ENCODE results near the gene RAD54L2. TPM values are rescaled to one million over a fixed set of nuclear protein-coding genes. Genes with fewer than 3 reads are reported as not detected.
A peak's percentile ranks its signal among the peaks of the same experiment; 100 is the strongest.

RAD54L2 gene
- polyA plus RNA-seq, 3 donors = 3.6 to 7.3 (median 3.6) TPM

GRCh38 chr3:51544011-51544775, 5.7 kb downstream of the RAD54L2 start:
- no peak overlapping the region for H3K4me2 ChIP-seq (replicated peaks; ENCODE audit: extremely low read depth, low read length, poor library complexity, severe bottlenecking)
- intact Hi-C loops (cut with micrococcal nuclease) = no loop called here
- no peaks in the 10 kb centered on the region for H3K27me3 ChIP-seq (ENCODE audit: control insufficient read depth in 2 of 2, insufficient read depth in 2 of 2, low read length in 2 of 2)
- H3K4me3 Mint-ChIP-seq = no peak overlapping the region
- no peak overlapping the region for H3K27ac Mint-ChIP-seq
- peaks cover 3% of the 10 kb centered on the region for H4K20me1 ChIP-seq (ENCODE audit: insufficient read depth, low read length)
- H3K9me3 ChIP-seq (replicated peaks in 1 of 2; ENCODE audit: control insufficient read depth in 1 of 2, insufficient read depth in 1 of 2, low read length in 2 of 2) = no peaks in the 10 kb centered on the region
- H3K36me3 ChIP-seq (replicated peaks in 1 of 2; ENCODE audit: control insufficient read depth in 1 of 2, insufficient read depth in 2 of 2, low read length in 2 of 2) = peaks cover 17 to 61% of the 10 kb centered on the region in 2 donors
- no peak overlapping the region for H3K9ac ChIP-seq (ENCODE audit: insufficient read depth, low read length, poor library complexity, severe bottlenecking)
- no peaks in the 10 kb centered on the region for H3K9me3 Mint-ChIP-seq
- H3K36me3 Mint-ChIP-seq = peaks cover 24 to 56% of the 10 kb centered on the region in 2 donors
- WGBS (ENCODE audit: insufficient coverage) = 100% methylated on average over 2 of the region's 3 CpGs
- no peak overlapping the region for H3K27ac ChIP-seq (ENCODE audit: low read depth in 1 of 2, low read length in 2 of 2)
- peaks cover 39% of the 10 kb centered on the region for H3K79me2 ChIP-seq (ENCODE audit: insufficient read depth, low read length)
- H2AFZ ChIP-seq (ENCODE audit: insufficient read depth, low read depth, low read length, poor library complexity, severe bottlenecking) = no peak overlapping the region
- TF ChIP-seq, protein P1, sequence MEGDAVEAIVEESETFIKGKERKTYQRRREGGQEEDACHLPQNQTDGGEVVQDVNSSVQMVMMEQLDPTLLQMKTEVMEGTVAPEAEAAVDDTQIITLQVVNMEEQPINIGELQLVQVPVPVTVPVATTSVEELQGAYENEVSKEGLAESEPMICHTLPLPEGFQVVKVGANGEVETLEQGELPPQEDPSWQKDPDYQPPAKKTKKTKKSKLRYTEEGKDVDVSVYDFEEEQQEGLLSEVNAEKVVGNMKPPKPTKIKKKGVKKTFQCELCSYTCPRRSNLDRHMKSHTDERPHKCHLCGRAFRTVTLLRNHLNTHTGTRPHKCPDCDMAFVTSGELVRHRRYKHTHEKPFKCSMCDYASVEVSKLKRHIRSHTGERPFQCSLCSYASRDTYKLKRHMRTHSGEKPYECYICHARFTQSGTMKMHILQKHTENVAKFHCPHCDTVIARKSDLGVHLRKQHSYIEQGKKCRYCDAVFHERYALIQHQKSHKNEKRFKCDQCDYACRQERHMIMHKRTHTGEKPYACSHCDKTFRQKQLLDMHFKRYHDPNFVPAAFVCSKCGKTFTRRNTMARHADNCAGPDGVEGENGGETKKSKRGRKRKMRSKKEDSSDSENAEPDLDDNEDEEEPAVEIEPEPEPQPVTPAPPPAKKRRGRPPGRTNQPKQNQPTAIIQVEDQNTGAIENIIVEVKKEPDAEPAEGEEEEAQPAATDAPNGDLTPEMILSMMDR (IDR thresholded peaks at IDR 0.05) = no peak
- peaks cover 0 to under 1% (median 0%) of the 10 kb centered on the region in 3 donors for H3K27me3 Mint-ChIP-seq (ENCODE audit: low read depth in 3 of 3)
- no peak for DNase-seq
- peaks cover 16% of the 10 kb centered on the region for H3K4me1 Mint-ChIP-seq
- H3K4me1 ChIP-seq (ENCODE audit: control insufficient read depth in 1 of 2, insufficient read depth in 2 of 2, low read length in 2 of 2) = peaks cover 7 to 12% of the 10 kb centered on the region in 2 donors
- H3K4me3 ChIP-seq (replicated peaks in 1 of 3; ENCODE audit: low read depth in 2 of 3, low read length in 3 of 3) = no peak overlapping the region

DNA sequence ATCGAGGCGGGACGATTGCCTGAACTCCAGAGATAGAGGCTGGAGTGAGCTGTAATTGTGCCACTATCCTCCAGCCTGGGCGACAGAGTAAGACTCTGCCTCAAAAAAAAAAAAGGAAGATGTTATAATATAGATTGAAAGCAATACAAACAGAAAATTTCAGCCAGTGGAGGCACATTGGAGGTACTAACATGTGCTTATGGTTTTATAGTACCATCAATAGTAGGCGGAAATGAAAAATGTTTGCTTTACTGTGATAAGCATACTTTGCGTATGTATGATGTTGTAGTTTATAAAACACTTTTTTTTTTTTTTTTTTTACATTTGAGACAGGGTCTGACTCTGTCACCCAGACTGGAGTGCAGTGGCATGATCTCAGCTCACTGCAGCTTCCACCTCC, 8.8 kb downstream of the RAD54L2 start:
- Histone ChIP-seq H3K9me3 (replicated peaks in 1 of 2; ENCODE audit: control insufficient read depth in 1 of 2, insufficient read depth in 1 of 2, low read length in 2 of 2) (no peaks in the 10 kb centered on the region), H3K36me3 (replicated peaks in 1 of 2; ENCODE audit: control insufficient read depth in 1 of 2, insufficient read depth in 2 of 2, low read length in 2 of 2) (peaks cover 24 to 75% of the 10 kb centered on the region in 2 donors), H3K27me3 (ENCODE audit: control insufficient read depth in 2 of 2, insufficient read depth in 2 of 2, low read length in 2 of 2) (no peaks in the 10 kb centered on the region), H3K79me2 (ENCODE audit: insufficient read depth, low read length) (peaks cover 8% of the 10 kb centered on the region), H3K27ac (ENCODE audit: low read depth in 1 of 2, low read length in 2 of 2) (no peak overlapping the region), H3K4me3 (replicated peaks in 1 of 3; ENCODE audit: low read depth in 2 of 3, low read length in 3 of 3) (no peak overlapping the region), H4K20me1 (ENCODE audit: insufficient read depth, low read length) (no peaks in the 10 kb centered on the region), H3K4me2 (replicated peaks; ENCODE audit: extremely low read depth, low read length, poor library complexity, severe bottlenecking) (no peak overlapping the region), H2AFZ (ENCODE audit: insufficient read depth, low read depth, low read length, poor library complexity, severe bottlenecking) (no peak overlapping the region), H3K9ac (ENCODE audit: insufficient read depth, low read length, poor library complexity, severe bottlenecking) (no peak overlapping the region), H3K4me1 (ENCODE audit: control insufficient read depth in 1 of 2, insufficient read depth in 2 of 2, low read length in 2 of 2) (no peaks in the 10 kb centered on the region)
- Mint-ChIP-seq H3K27ac (peak overlapping the region in 2 of 7 donors; percentile 30 to 35), H3K4me3 (no peak overlapping the region), H3K36me3 (peaks cover 28 to 73% of the 10 kb centered on the region in 2 donors), H3K27me3 (ENCODE audit: low read depth in 3 of 3) (no peaks in the 10 kb centered on the region), H3K9me3 (peaks cover 0 to 2% (median 0%) of the 10 kb centered on the region in 7 donors), H3K4me1 (no peaks in the 10 kb centered on the region)
- DNase-seq = no peak
- intact Hi-C loops (cut with micrococcal nuclease) = no loop called here
- TF ChIP-seq, protein P1 (IDR thresholded peaks at IDR 0.05) = no peak
- no CpG with 5 or more reads among the region's 6 CpGs for WGBS (ENCODE audit: insufficient coverage)

Data from CD14-positive monocyte (primary cell).